PC-9 (cell line): Measurements from ENCODE around the gene PLXDC2. TPM values are rescaled to one million over a fixed set of nuclear protein-coding genes. Genes with fewer than 3 reads are reported as not detected.

Experiments used
- BruUV-seq: library from RNA; stranded (reverse); fragments of 400-500 nt; replicated peaks from 2 replicates; lab custom pipeline; 2021; lab: Mats Ljungman, UMichigan
- CTCF ChIA-PET: fragments of 300-600 bp; sonication (Branson Sonifier 250); formaldehyde crosslinking; loops from one replicate; lab custom pipeline; 2022; ENCODE audit warnings: antibody characterized with exemption; lab: Charles Lee
- POLR2A ChIA-PET: fragments of 300-600 bp; sonication (Branson Sonifier 250); formaldehyde crosslinking; loops from one replicate; lab custom pipeline; 2022; ENCODE audit warnings: antibody characterized with exemption; ENCODE audit not compliant: unreplicated experiment; lab: Charles Lee
- DNase-seq, 2 experiments: peaks; one replicate each; pipeline versions ENCODE4 v3.0.0 to v3.0.0-alpha.2; 2015 to 2022; ENCODE audit warnings: mixed read lengths in 1 of 2
- H2AFZ ChIP-seq: fragments of 200-600 bp; sonication (generic); 2 replicates; pipeline ENCODE4 v1.8.1; 2017; ENCODE audit warnings: antibody characterized with exemption
- H3F3A ChIP-seq: fragments of 200-600 bp; sonication (generic); 2 replicates; pipeline ENCODE4 v1.8.1; 2017; ENCODE audit warnings: antibody characterized with exemption, mild to moderate bottlenecking, low read depth; ENCODE audit not compliant: insufficient read depth
- H3K27ac ChIP-seq: fragments of 200-600 bp; sonication (generic); 2 replicates; pipeline ENCODE4 v1.6.1; 2016; ENCODE audit warnings: mixed run types
- H3K27me3 ChIP-seq: fragments of 200-600 bp; sonication (generic); 2 replicates; pipeline ENCODE4 v1.6.1; 2016; ENCODE audit warnings: low read depth, mixed run types; ENCODE audit not compliant: insufficient read depth
- H3K36me3 ChIP-seq: fragments of 200-600 bp; sonication (generic); 2 replicates; pipeline ENCODE4 v1.6.1; 2016; ENCODE audit warnings: low read depth, mixed run types
- H3K4me1 ChIP-seq: fragments of 200-600 bp; sonication (generic); replicated peaks from 2 replicates; pipeline ENCODE4 v1.6.1; 2016; ENCODE audit warnings: mixed run types; ENCODE audit not compliant: insufficient read depth
- H3K4me2 ChIP-seq: fragments of 200-600 bp; sonication (generic); 2 replicates; pipeline ENCODE4 v1.6.1; 2017; ENCODE audit warnings: mixed run types
- H3K4me3 ChIP-seq: fragments of 200-600 bp; sonication (generic); 2 replicates; pipeline ENCODE4 v1.6.1; 2016; ENCODE audit warnings: mixed run types
- H3K79me2 ChIP-seq: fragments of 200-600 bp; sonication (generic); 2 replicates; pipeline ENCODE4 v1.6.1; 2017; ENCODE audit warnings: low read depth, mixed run types
- H3K9me2 ChIP-seq: fragments of 200-600 bp; sonication (generic); 2 replicates; pipeline ENCODE4 v1.8.1; 2017; ENCODE audit warnings: mild to moderate bottlenecking; ENCODE audit not compliant: insufficient read depth
- H3K9me3 ChIP-seq: fragments of 200-600 bp; sonication (generic); 2 replicates; pipeline ENCODE4 v1.8.1; 2016; ENCODE audit warnings: low read depth; ENCODE audit not compliant: insufficient read depth
- H4K20me1 ChIP-seq: fragments of 200-600 bp; sonication (generic); 2 replicates; pipeline ENCODE4 v1.8.1; 2017; ENCODE audit not compliant: insufficient read depth
- EZH2 ChIP-seq: fragments of 200-600 bp; sonication (generic); IDR thresholded peaks from 2 replicates; pipeline ENCODE4 v1.8.0; 2017; ENCODE audit warnings: antibody characterized with exemption, low read depth
- intact Hi-C: fragments of 100-400 bp; cut with micrococcal nuclease; formaldehyde crosslinking; loops from one replicate; pipeline ENCODE4 v1.10.0; 2022; ENCODE audit not compliant: unreplicated experiment
- total RNA-seq: library from RNA; stranded (reverse); gene quantifications from 2 replicates; pipeline ENCODE4 v1.2.3, GENCODE V29; 2021
- TF ChIP-seq, protein P1 (sequence below): fragments of 200-600 bp; sonication (generic); conservative IDR thresholded peaks from 2 replicates; pipeline ENCODE4 v1.6.1; 2017; ENCODE audit warnings: mixed run types, antibody characterized with exemption, mild to moderate bottlenecking, moderate library complexity

PLXDC2 gene
- total RNA-seq, 1 experiment from 2014 or later: not detected

DNA sequence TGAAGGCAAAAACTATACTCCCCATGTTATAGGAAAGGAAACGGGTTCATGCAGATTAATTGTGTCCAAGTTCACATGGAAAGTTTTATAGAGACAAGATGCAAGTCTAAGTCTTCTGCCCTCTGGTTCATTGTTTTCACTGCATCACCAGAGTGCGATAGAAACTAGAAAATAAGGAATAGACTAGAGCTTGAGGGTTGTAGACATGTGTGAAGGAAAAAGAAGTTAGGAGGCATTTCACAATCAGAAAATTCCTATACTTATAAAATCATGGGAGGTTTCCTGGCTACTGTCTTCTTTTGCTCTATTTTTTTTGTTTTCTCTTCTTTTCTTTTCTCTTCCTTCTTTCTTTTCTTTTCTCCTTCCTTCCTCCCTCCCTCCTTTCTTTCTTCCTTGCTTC is 329.8 kb downstream of the PLXDC2 start:
- no peaks in the 10 kb centered on the region for H3K79me2 ChIP-seq
- no peaks in the 10 kb centered on the region for H3F3A ChIP-seq
- H3K36me3 ChIP-seq: no peaks in the 10 kb centered on the region
- POLR2A ChIA-PET: no interaction called here
- CTCF ChIA-PET: no interaction called here
- no peak overlapping the region for H3K4me2 ChIP-seq
- intact Hi-C loops: no loop called here
- H3K9me2 ChIP-seq: no peaks in the 10 kb centered on the region
- no peaks in the 10 kb centered on the region for H3K9me3 ChIP-seq
- H4K20me1 ChIP-seq: no peaks in the 10 kb centered on the region
- H2AFZ ChIP-seq: no peak overlapping the region
- no peak for TF ChIP-seq EZH2
- TF ChIP-seq, protein P1, sequence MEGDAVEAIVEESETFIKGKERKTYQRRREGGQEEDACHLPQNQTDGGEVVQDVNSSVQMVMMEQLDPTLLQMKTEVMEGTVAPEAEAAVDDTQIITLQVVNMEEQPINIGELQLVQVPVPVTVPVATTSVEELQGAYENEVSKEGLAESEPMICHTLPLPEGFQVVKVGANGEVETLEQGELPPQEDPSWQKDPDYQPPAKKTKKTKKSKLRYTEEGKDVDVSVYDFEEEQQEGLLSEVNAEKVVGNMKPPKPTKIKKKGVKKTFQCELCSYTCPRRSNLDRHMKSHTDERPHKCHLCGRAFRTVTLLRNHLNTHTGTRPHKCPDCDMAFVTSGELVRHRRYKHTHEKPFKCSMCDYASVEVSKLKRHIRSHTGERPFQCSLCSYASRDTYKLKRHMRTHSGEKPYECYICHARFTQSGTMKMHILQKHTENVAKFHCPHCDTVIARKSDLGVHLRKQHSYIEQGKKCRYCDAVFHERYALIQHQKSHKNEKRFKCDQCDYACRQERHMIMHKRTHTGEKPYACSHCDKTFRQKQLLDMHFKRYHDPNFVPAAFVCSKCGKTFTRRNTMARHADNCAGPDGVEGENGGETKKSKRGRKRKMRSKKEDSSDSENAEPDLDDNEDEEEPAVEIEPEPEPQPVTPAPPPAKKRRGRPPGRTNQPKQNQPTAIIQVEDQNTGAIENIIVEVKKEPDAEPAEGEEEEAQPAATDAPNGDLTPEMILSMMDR: no peak
- no peak overlapping the region for H3K27ac ChIP-seq
- H3K4me1 ChIP-seq: no peaks in the 10 kb centered on the region
- BruUV-seq: no TSS peak
- H3K27me3 ChIP-seq: no peaks in the 10 kb centered on the region
- H3K4me3 ChIP-seq: no peak overlapping the region
- DNase-seq: no peak

DNA sequence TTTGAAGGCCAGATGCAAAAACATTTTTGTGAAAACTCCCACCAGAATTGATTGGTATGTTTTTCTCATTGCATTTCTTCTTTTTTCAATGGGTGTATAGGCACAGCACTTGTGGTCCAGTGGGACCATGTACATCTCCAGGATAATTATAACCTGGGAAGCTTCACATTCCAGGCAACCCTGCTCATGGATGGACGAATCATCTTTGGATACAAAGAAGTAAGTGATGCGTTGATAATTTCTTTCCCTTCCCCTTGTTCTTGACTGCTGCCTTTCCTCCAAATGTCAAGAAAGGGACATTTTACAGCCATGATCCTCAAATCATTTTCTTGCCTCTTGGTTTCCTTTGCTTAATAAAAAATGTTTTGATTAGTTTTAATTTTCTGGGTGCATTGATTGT is 331.5 kb downstream of the PLXDC2 start:
- TF ChIP-seq EZH2: no peak
- TF ChIP-seq, protein P1: no peak
- ChIA-PET POLR2A (no interaction called here), CTCF (no interaction called here)
- Histone ChIP-seq H3K36me3 (no peaks in the 10 kb centered on the region), H3K4me2 (no peak overlapping the region), H4K20me1 (no peaks in the 10 kb centered on the region), H3K27ac (no peak overlapping the region), H3K27me3 (no peaks in the 10 kb centered on the region), H2AFZ (no peak overlapping the region), H3K9me2 (no peaks in the 10 kb centered on the region), H3K79me2 (no peaks in the 10 kb centered on the region), H3K4me3 (no peak overlapping the region), H3K4me1 (no peaks in the 10 kb centered on the region), H3K9me3 (no peaks in the 10 kb centered on the region), H3F3A (no peaks in the 10 kb centered on the region)
- intact Hi-C loops: no loop called here
- BruUV-seq: no TSS peak
- DNase-seq: no peak

DNA sequence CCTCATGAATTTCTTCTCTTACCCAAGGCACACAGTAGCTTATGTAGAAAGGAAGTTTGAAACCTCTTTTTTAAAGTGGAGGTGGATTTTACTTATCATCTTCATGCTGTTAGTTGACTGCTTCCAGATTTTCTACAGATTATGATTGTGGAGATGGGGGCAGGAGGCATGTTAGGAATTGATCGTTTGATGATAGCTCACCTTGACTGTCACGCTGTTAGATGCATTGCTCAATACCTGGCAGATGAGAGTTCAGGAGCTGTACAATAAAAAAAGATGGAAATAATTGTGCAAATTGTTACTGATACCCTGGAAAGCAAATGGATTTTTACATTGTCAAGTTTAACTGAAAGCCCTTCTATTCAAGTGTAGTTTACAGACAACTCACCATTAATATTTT is 340.3 kb downstream of the PLXDC2 start:
- Histone ChIP-seq H3K4me1 (no peaks in the 10 kb centered on the region), H3K4me3 (no peak overlapping the region), H3K4me2 (no peak overlapping the region), H4K20me1 (no peaks in the 10 kb centered on the region), H3K9me3 (no peaks in the 10 kb centered on the region), H3K36me3 (no peaks in the 10 kb centered on the region), H3K79me2 (no peaks in the 10 kb centered on the region), H3K9me2 (no peaks in the 10 kb centered on the region), H3K27ac (no peak overlapping the region), H3K27me3 (no peaks in the 10 kb centered on the region), H3F3A (no peaks in the 10 kb centered on the region), H2AFZ (no peak overlapping the region)
- DNase-seq: no peak
- ChIA-PET POLR2A (no interaction called here), CTCF (no interaction called here)
- intact Hi-C loops: no loop called here
- TF ChIP-seq EZH2: no peak
- TF ChIP-seq, protein P1: no peak
- BruUV-seq: no TSS peak
